ENCODE results near the gene WDR35.
A peak's percentile ranks its signal among the peaks of the same experiment; 100 is the strongest.
"Not testable (repeated sequence)": the region's sequence is repeated elsewhere in the genome, so short reads cannot be mapped to it uniquely, and the experiment has no call there.

WDR35 gene

GRCh38 chr2:19936203-19936602, 53.7 kb downstream of the WDR35 start:
- no peak for DNase-seq

- peak; percentile 89 for DNase-seq
Measured at GRCh38 chr2:19933351-19933981, 56.4 kb downstream of the WDR35 start.

GRCh38 chr2:19932928-19933327, 57.0 kb downstream of the WDR35 start:
- DNase-seq: peak; percentile 58

GRCh38 chr2:19929226-19929625, 60.7 kb downstream of the WDR35 start:
- no peak for DNase-seq

- DNase-seq: not testable (repeated sequence)
Measured at GRCh38 chr2:19927816-19928215, 62.1 kb downstream of the WDR35 start.

- DNase-seq: not testable (repeated sequence)
Measured at GRCh38 chr2:19924526-19924925, 65.4 kb downstream of the WDR35 start.

GRCh38 chr2:19922188-19922587, 67.7 kb downstream of the WDR35 start:
- DNase-seq: not testable (repeated sequence)

- DNase-seq: no peak
Measured at GRCh38 chr2:19916385-19916950, 73.4 kb downstream of the WDR35 start.

GRCh38 chr2:19914266-19914975, 75.5 kb downstream of the WDR35 start:
- DNase-seq: no peak

- DNase-seq: peak; percentile 62
Measured at GRCh38 chr2:19911808-19912509, 77.9 kb downstream of the WDR35 start.

GRCh38 chr2:19902216-19902740, 87.6 kb downstream of the WDR35 start:
- DNase-seq: peak; percentile 44

- peak; percentile 95 for DNase-seq
Measured at GRCh38 chr2:19901442-19902215, 88.3 kb downstream of the WDR35 start, which contains the start of gene TTC32. Gene TTC32, minus strand, starts transcription at chr2:19901983. Its CDS starts 129 bp downstream, at chr2:19901854.

- no peak for DNase-seq
Measured at GRCh38 chr2:19900931-19901441, 88.9 kb downstream of the WDR35 start.

GRCh38 chr2:19899985-19900930, 89.6 kb downstream of the WDR35 start:
- peak; percentile 37 for DNase-seq

GRCh38 chr2:19898592-19899329, 91.1 kb downstream of the WDR35 start:
- no peak for DNase-seq

- no peak for DNase-seq
Measured at GRCh38 chr2:19897623-19898245, 92.2 kb downstream of the WDR35 start.

GRCh38 chr2:19895535-19895934, 94.4 kb downstream of the WDR35 start:
- DNase-seq: no peak

- DNase-seq: no peak
Measured at GRCh38 chr2:19894134-19894792, 95.6 kb downstream of the WDR35 start.

- DNase-seq: no peak
Measured at GRCh38 chr2:19893520-19894133, 96.3 kb downstream of the WDR35 start.
